ENCODE data around the gene MYL5.
"Not testable (repeated sequence)": the region's sequence is repeated elsewhere in the genome, so short reads cannot be mapped to it uniquely, and the experiment has no call there.

The MYL5 gene

GRCh38 chr4:657834-658667, 16.3 kb upstream of the MYL5 start:
- no peak for DNase-seq

GRCh38 chr4:658681-659667, 15.4 kb upstream of the MYL5 start:
- DNase-seq = no peak

GRCh38 chr4:659851-660250, 14.5 kb upstream of the MYL5 start:
- no peak for DNase-seq

- DNase-seq = no peak
Observed at GRCh38 chr4:660401-660800, 13.9 kb upstream of the MYL5 start.

- DNase-seq = no peak
Observed at GRCh38 chr4:661231-661630, 13.1 kb upstream of the MYL5 start.

- DNase-seq = no peak
Observed at GRCh38 chr4:661881-662761, 12.2 kb upstream of the MYL5 start.

- DNase-seq = no peak
Observed at GRCh38 chr4:663046-663437, 11.3 kb upstream of the MYL5 start.

GRCh38 chr4:663438-664428, 10.6 kb upstream of the MYL5 start:
- no peak for DNase-seq

- no peak for DNase-seq
Observed at GRCh38 chr4:664713-665231, 9.6 kb upstream of the MYL5 start.

- DNase-seq = no peak
Observed at GRCh38 chr4:665381-665750, 9.0 kb upstream of the MYL5 start.

GRCh38 chr4:665751-666435, 8.4 kb upstream of the MYL5 start:
- no peak for DNase-seq

- no peak for DNase-seq
Observed at GRCh38 chr4:666436-666810, 7.9 kb upstream of the MYL5 start.

GRCh38 chr4:666822-667544, 7.4 kb upstream of the MYL5 start:
- no peak for DNase-seq

- no peak for DNase-seq
Observed at GRCh38 chr4:667545-667925, 6.8 kb upstream of the MYL5 start.

- not testable (repeated sequence) for DNase-seq
Observed at GRCh38 chr4:668219-668618, 6.1 kb upstream of the MYL5 start.

GRCh38 chr4:669806-670559, 4.4 kb upstream of the MYL5 start:
- not testable (repeated sequence) for DNase-seq

GRCh38 chr4:671769-672168, 2.6 kb upstream of the MYL5 start:
- DNase-seq = no peak

GRCh38 chr4:673349-674091, 822 bp upstream of the MYL5 start:
- no peak for DNase-seq
